HUES48 (cell line): Measurements from ENCODE around the gene GRIK5.

Source experiments
- H3K27ac ChIP-seq: one replicate; pipeline ENCODE4 v1.7.0; 2013; ENCODE audit warnings: low read depth, low read length, inconsistent platforms
- H3K27me3 ChIP-seq: 2 replicates; pipeline ENCODE4 v1.6.1; 2013; ENCODE audit warnings: mild to moderate bottlenecking, low read length; ENCODE audit not compliant: control insufficient read depth, insufficient read depth
- H3K36me3 ChIP-seq: 2 replicates; pipeline ENCODE4 v1.6.1; 2013; ENCODE audit warnings: low read length; ENCODE audit not compliant: control insufficient read depth, insufficient read depth
- H3K4me1 ChIP-seq: 2 replicates; pipeline ENCODE4 v1.6.1; 2013; ENCODE audit warnings: mild to moderate bottlenecking, low read length; ENCODE audit not compliant: control insufficient read depth, insufficient read depth
- H3K4me3 ChIP-seq: 2 replicates; pipeline ENCODE4 v1.5.1; 2013; ENCODE audit warnings: mild to moderate bottlenecking, low read depth, low read length
- H3K9ac ChIP-seq: 2 replicates; pipeline ENCODE4 v1.6.1; 2013; ENCODE audit warnings: mild to moderate bottlenecking, low read depth, low read length, moderate library complexity
- H3K9me3 ChIP-seq: 2 replicates; pipeline ENCODE4 v1.6.1; 2013; ENCODE audit warnings: low read length; ENCODE audit not compliant: control insufficient read depth, insufficient read depth

GRIK5 gene

DNA sequence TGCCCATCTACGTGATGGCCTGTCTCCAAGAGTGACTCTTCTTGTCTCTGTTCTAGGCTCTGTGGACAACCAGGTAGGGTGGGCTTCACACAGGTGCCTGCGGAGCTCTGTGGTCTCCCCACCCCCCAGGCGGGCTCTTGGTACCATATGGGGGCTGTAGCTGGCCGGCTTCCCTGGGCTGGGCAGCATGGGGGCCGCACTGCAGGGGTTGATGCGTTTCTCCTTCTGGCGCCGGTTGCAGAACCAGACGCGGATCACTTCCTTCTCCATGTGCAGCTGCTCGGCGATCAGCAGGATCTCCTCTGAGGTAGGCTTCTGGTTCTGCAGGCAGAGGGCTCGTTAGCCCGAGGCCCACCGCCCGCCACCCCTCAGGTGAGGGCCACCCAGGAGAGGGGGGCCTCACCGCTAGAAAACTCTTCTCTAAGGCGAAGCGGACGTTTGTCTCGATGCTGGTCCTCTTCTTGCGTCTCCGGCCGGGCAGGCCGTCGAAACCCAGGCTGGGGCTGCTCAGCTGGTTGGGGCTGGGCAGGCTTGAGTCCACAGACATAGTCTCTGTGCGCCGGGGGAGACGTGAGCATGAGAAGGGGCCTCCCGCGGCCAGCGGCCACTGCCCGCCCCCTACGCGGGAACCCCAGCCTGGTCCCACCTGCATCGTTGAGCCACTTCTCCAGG lies 25.3 kb upstream of the GRIK5 start:
- no peak overlapping the region for H3K27ac ChIP-seq
- no peaks in the 10 kb centered on the region for H3K36me3 ChIP-seq
- H3K4me1 ChIP-seq, result peaks cover 11% of the 10 kb centered on the region
- H3K9ac ChIP-seq, result no peak overlapping the region
- H3K27me3 ChIP-seq, result no peaks in the 10 kb centered on the region
- H3K9me3 ChIP-seq, result no peaks in the 10 kb centered on the region
- H3K4me3 ChIP-seq, result no peak overlapping the region; the same call in 1 of the 2 replicates

- Histone ChIP-seq H3K9ac (no peak overlapping the region), H3K4me1 (peaks cover 3% of the 10 kb centered on the region), H3K9me3 (no peaks in the 10 kb centered on the region), H3K36me3 (no peaks in the 10 kb centered on the region), H3K27ac (no peak overlapping the region), H3K27me3 (no peaks in the 10 kb centered on the region), H3K4me3 (no peak overlapping the region)
Measured at GRCh38 chr19:42093926-42094325, 23.9 kb upstream of the GRIK5 start.

DNA sequence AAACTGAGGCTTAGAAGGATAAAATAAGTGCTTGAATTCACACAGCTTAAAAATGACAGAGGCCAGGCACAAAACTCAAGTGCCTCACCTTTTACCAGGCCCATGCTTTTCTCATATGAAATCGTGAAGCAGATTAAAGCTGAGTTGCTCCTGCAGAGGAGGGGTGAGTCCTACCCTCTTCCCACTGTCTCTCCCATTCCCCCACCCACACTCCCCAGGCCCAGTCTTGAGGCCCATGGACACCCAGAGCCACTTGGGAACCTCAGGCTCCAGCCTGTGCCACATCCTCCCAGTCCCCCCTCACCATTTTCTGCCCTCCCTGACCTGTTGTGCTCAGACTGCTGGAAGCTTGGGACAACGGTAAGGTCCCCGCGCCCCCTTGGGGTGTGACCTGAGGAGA lies 23.5 kb upstream of the GRIK5 start:
- peaks cover 3% of the 10 kb centered on the region for H3K4me1 ChIP-seq
- no peak overlapping the region for H3K27ac ChIP-seq
- H3K36me3 ChIP-seq, result no peaks in the 10 kb centered on the region
- no peak overlapping the region for H3K9ac ChIP-seq
- H3K9me3 ChIP-seq, result no peaks in the 10 kb centered on the region
- no peaks in the 10 kb centered on the region for H3K27me3 ChIP-seq
- H3K4me3 ChIP-seq, result no peak overlapping the region

GRCh38 chr19:42092350-42092749 lies 22.3 kb upstream of the GRIK5 start:
- H3K27me3 ChIP-seq, result no peaks in the 10 kb centered on the region
- H3K4me1 ChIP-seq, result peaks cover 3% of the 10 kb centered on the region
- no peaks in the 10 kb centered on the region for H3K36me3 ChIP-seq
- H3K27ac ChIP-seq, result no peak overlapping the region
- no peak overlapping the region for H3K4me3 ChIP-seq
- H3K9ac ChIP-seq, result no peak overlapping the region
- no peaks in the 10 kb centered on the region for H3K9me3 ChIP-seq

GRCh38 chr19:42091742-42092141 lies 21.7 kb upstream of the GRIK5 start:
- Histone ChIP-seq H3K27ac (no peak overlapping the region), H3K27me3 (no peaks in the 10 kb centered on the region), H3K9me3 (no peaks in the 10 kb centered on the region), H3K4me3 (no peak overlapping the region), H3K36me3 (no peaks in the 10 kb centered on the region), H3K4me1 (peaks cover 3% of the 10 kb centered on the region), H3K9ac (no peak overlapping the region)

GRCh38 chr19:42091300-42091699 lies 21.3 kb upstream of the GRIK5 start:
- Histone ChIP-seq H3K9ac (no peak overlapping the region), H3K27me3 (no peaks in the 10 kb centered on the region), H3K4me1 (peaks cover 3% of the 10 kb centered on the region), H3K9me3 (no peaks in the 10 kb centered on the region), H3K27ac (no peak overlapping the region), H3K4me3 (no peak overlapping the region), H3K36me3 (no peaks in the 10 kb centered on the region)

DNA sequence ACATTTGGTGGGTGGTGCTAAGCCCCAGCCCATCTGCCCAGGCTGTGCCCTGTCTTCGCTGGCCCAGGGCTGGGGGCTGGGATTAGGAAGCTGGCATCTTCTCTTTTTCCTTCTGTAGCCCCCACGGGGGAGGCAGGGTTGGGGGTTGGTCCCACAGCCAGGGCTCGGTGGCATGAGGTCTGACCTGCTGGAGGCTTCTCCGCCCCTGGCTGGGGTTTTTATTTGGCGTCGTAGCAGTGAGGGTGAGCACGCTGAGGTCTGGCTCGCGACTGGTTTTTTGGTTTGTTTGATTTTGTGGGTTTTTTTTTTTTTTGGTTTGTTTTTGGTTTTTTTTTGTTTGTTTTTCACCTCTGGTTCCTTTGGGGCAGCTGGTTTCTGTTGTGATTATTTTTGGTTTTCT lies 20.7 kb upstream of the GRIK5 start:
- peaks cover 3% of the 10 kb centered on the region for H3K4me1 ChIP-seq
- no peaks in the 10 kb centered on the region for H3K9me3 ChIP-seq
- no peak overlapping the region for H3K9ac ChIP-seq
- H3K27ac ChIP-seq, result no peak overlapping the region
- H3K36me3 ChIP-seq, result no peaks in the 10 kb centered on the region
- H3K4me3 ChIP-seq, result no peak overlapping the region
- no peaks in the 10 kb centered on the region for H3K27me3 ChIP-seq

- Histone ChIP-seq H3K9ac (no peak overlapping the region), H3K27ac (no peak overlapping the region), H3K4me1 (no peaks in the 10 kb centered on the region), H3K36me3 (no peaks in the 10 kb centered on the region), H3K9me3 (no peaks in the 10 kb centered on the region), H3K27me3 (no peaks in the 10 kb centered on the region), H3K4me3 (no peak overlapping the region)
Measured at GRCh38 chr19:42089772-42090171, 19.8 kb upstream of the GRIK5 start.

DNA sequence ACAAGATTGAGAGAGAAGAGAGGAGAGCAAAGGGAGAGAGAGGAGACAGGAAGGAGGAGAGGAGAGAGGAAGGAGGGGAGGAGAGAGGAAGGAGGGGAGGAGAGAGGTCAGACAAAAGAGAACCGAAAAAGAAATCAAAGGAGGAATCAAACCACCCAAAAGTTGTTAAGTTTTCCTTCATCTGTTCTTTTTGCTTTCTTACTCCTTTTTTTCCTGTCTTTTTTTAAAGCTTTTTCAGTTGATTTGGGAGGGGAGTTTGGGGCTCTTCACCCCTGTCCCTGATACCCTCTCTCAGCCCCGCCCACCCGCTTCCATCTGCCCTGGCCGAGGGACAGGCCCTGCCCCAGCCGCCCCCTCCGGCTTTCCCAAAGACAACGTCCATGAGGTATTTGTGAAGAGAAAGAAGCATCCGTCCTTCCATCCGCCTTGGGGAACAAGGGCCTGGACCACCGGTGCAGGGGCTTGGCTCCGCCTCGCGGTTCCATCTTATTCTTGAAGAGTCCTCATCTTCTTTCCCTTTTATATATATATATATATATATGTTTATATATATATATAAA lies 19.3 kb upstream of the GRIK5 start:
- H3K9ac ChIP-seq, result no peak overlapping the region
- no peak overlapping the region for H3K4me3 ChIP-seq
- H3K9me3 ChIP-seq, result no peaks in the 10 kb centered on the region
- H3K27ac ChIP-seq, result no peak overlapping the region
- no peaks in the 10 kb centered on the region for H3K36me3 ChIP-seq
- H3K4me1 ChIP-seq, result no peaks in the 10 kb centered on the region
- H3K27me3 ChIP-seq, result no peaks in the 10 kb centered on the region

DNA sequence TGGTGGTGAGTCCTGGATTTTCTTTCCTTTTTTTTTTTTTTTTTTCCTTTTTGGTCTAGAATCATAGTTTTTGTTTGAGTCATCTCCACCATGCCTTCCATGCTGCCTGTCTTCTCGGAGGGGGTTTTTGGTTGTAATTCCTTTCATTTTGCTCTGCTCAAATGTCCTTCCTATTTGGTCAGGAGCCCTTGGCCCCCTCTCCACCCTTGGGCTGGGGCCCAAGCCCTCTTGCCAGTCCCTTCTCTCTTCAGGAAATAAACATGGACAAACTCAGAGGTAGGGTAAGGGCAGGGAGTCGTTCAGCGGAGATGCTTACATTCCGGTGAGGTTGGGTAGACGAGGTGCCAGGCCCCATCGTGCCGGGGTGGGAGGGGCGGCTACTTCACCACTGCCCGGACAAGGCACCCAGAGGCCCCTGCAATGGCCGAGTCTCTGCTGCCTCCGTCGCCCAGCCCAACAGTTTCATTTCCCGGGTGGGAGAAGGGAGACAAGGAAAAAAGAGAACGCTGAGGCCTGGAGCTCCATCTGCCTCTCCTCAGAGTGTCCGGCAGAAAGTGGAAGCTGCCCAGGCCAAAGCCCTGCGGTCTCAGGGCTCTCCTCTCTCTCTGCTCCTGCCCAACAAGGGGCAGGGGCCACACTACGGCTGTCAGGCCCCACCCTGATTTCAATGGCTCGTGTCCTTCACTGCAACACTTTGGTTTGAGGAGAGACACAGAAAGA lies 18.6 kb upstream of the GRIK5 start:
- Histone ChIP-seq H3K4me3 (no peak overlapping the region), H3K27ac (no peak overlapping the region), H3K36me3 (no peaks in the 10 kb centered on the region), H3K4me1 (no peaks in the 10 kb centered on the region), H3K9ac (no peak overlapping the region), H3K9me3 (no peaks in the 10 kb centered on the region), H3K27me3 (no peaks in the 10 kb centered on the region)

- H3K4me1 ChIP-seq, result no peaks in the 10 kb centered on the region
- no peak overlapping the region for H3K27ac ChIP-seq
- no peak overlapping the region for H3K9ac ChIP-seq
- peaks cover 3% of the 10 kb centered on the region for H3K36me3 ChIP-seq
- no peaks in the 10 kb centered on the region for H3K27me3 ChIP-seq
- no peak overlapping the region for H3K4me3 ChIP-seq
- H3K9me3 ChIP-seq, result no peaks in the 10 kb centered on the region
Measured at GRCh38 chr19:42086770-42087550, 17.0 kb upstream of the GRIK5 start.
